Ascending aorta (tissue), 2 donors: ENCODE data around the gene GNG8. TPM values are rescaled to one million over a fixed set of nuclear protein-coding genes. Genes with fewer than 3 reads are reported as not detected.
A peak's percentile ranks its signal among the peaks of the same experiment; 100 is the strongest.

Experiments used
- DNase-seq, 2 donors: peaks; one replicate each; pipeline ENCODE4 v3.0.0-alpha.2; 2019; ENCODE audit warnings: low spot score in 2 of 2
- H3K27ac ChIP-seq, 2 donors: fragments of 200-600 bp; sonication (generic); one replicate each; pipeline ENCODE4 v1.5.1; 2016 to 2017; ENCODE audit warnings: mild to moderate bottlenecking in 1 of 2
- H3K27me3 ChIP-seq: fragments of 200-600 bp; sonication (generic); one replicate; pipeline ENCODE4 v1.5.1; 2017
- H3K36me3 ChIP-seq, 2 donors: fragments of 200-600 bp; sonication (generic); one replicate each; pipeline ENCODE4 v1.5.1; 2016
- H3K4me1 ChIP-seq, 2 donors: fragments of 200-600 bp; sonication (generic); one replicate each; pipeline ENCODE4 v1.5.1; 2016 to 2017; ENCODE audit warnings: mild to moderate bottlenecking in 1 of 2
- H3K4me3 ChIP-seq, 2 donors: fragments of 200-600 bp; sonication (generic); one replicate each; pipeline ENCODE4 v1.5.1; 2016 to 2017; ENCODE audit warnings: mild to moderate bottlenecking in 1 of 2
- H3K9me3 ChIP-seq, 2 donors: fragments of 200-600 bp; sonication (generic); one replicate each; pipeline ENCODE4 v1.5.1; 2016
- intact Hi-C: fragments of 100-400 bp; cut with DNase I; formaldehyde crosslinking; loops from one replicate; pipeline ENCODE4 v1.15.1; 2023
- total RNA-seq: library from RNA; depleted of rRNA; stranded (reverse); fragments of >200 nt; gene quantifications from one replicate; pipeline ENCODE4 v1.1.0, GENCODE V29; 2016
- TF ChIP-seq, protein P1 (sequence below), 3 experiments: fragments of 200-600 bp in 2 of 3; fragments of 450-650 bp in 1 of 3; sonication (generic) in 2 of 3; IDR thresholded peaks; one replicate each; pipeline ENCODE4 v1.5.1; 2016 to 2019; ENCODE audit warnings: antibody characterized with exemption in 3 of 3, mild to moderate bottlenecking in 1 of 3, moderate library complexity in 1 of 3

Gene GNG8
- total RNA-seq, 1 donor from 2014 or later, result not detected

DNA sequence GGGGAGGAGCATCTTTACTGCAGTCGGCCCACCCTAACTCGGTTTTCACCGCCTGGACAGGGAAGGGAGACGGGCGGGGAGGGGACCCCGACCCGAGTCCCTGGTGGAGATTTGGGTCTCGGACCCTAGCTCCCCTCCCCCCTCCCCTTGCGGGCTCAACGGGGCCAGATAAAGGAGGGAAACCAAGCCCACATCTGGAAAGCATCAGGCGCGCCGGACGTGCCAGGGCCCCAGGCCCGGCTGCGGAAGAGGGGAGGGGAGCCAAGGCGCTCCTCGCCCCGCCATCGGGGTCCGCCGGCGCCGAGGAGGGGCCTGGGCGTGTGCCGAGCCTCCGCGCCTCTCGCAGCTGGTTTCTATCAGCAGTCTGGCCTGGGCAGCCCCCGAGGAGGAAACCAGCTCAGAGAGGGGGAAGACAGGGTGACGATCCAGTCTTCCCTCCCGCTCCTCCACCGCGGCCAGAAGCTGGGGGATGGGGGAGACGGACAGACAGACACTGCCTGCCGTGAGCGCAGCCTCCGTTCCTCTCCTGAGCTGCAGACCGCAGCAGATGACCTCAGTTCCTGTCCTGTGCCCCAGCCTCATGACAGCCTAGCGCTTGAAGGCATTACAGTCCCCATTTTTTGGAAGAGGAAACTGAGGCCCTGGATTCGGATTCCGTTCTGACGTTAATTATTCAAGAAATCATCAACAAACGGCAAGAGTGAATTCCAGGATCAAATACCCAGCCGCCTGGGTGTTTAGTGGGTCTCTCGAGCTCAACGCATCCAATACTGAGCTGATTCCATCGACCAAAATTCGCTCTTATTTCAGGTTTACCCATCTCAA is 3.6 kb upstream of the GNG8 start:
- no peaks in the 10 kb centered on the region for H3K9me3 ChIP-seq
- peak; percentile 38 to 81 for DNase-seq
- no peaks in the 10 kb centered on the region for H3K36me3 ChIP-seq
- TF ChIP-seq, protein P1, sequence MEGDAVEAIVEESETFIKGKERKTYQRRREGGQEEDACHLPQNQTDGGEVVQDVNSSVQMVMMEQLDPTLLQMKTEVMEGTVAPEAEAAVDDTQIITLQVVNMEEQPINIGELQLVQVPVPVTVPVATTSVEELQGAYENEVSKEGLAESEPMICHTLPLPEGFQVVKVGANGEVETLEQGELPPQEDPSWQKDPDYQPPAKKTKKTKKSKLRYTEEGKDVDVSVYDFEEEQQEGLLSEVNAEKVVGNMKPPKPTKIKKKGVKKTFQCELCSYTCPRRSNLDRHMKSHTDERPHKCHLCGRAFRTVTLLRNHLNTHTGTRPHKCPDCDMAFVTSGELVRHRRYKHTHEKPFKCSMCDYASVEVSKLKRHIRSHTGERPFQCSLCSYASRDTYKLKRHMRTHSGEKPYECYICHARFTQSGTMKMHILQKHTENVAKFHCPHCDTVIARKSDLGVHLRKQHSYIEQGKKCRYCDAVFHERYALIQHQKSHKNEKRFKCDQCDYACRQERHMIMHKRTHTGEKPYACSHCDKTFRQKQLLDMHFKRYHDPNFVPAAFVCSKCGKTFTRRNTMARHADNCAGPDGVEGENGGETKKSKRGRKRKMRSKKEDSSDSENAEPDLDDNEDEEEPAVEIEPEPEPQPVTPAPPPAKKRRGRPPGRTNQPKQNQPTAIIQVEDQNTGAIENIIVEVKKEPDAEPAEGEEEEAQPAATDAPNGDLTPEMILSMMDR (IDR thresholded peaks at IDR 0.05), result no peak
- peak overlapping the region; percentile 53 to 85 for H3K4me3 ChIP-seq
- H3K27me3 ChIP-seq, result no peaks in the 10 kb centered on the region
- H3K4me1 ChIP-seq, result peaks cover 15 to 22% of the 10 kb centered on the region in 2 donors
- peak overlapping the region; percentile 86 to 99 for H3K27ac ChIP-seq
- intact Hi-C loops, result no loop called here

DNA sequence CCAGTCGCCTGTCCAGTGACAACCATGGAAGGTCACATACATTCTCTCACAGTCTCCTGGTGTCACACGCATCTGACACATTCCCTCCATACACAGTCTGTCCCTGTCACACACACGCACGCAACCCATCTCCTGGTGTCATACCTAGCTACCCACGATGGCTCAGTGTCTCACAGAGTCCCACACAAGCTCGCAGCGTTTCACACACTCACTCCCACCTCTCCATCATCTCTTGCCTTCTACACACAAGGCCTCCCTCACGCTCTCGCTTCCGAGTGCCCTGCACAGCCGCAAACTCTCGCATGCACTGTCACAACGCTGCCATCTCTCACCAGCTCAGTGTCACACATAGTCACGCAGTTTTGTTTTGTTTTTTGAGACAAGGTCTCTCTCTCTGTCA is 1.2 kb upstream of the GNG8 start:
- peaks cover 16 to 17% of the 10 kb centered on the region in 2 donors for H3K4me1 ChIP-seq
- TF ChIP-seq, protein P1 (IDR thresholded peaks at IDR 0.05), result no peak

DNA sequence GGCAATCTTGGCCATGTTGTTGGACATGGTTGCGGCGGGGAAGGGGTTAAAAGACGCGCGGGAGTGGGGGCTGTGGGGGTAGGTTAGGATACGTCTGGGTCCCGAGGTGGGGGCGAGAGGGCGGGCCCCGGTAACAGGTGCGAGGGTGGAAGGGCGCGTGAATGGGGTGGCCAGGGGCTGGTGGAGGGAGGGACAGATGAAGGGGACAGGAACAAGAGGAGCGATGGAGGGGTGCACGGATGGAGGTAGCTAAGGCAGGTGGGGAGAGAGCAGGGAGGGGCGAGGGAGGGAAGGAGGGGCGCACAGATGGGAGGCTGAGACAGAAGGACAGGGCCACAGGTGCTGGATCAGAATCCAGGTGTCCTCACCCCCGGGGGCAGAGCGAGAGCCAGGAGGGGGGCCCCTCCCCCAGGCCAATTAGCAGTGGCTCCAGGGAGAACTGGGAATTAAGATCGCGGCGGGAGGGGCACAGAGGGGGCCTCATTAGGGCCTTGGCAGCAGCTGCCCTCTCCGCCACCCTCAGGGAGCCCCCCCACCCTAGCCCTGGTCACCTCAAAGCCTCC is 1.3 kb downstream of the GNG8 start:
- H3K4me1 ChIP-seq, result peaks cover 17 to 21% of the 10 kb centered on the region in 2 donors
- intact Hi-C loops, result no loop called here
- no peaks in the 10 kb centered on the region for H3K27me3 ChIP-seq

More for the DNA sequence above, 1.2 kb upstream of the GNG8 start:
- Histone ChIP-seq H3K36me3 (no peaks in the 10 kb centered on the region), H3K9me3 (no peaks in the 10 kb centered on the region), H3K27me3 (no peaks in the 10 kb centered on the region), H3K27ac (no peak overlapping the region), H3K4me3 (no peak overlapping the region)
- intact Hi-C loops, result no loop called here
- DNase-seq, result no peak

DNA sequence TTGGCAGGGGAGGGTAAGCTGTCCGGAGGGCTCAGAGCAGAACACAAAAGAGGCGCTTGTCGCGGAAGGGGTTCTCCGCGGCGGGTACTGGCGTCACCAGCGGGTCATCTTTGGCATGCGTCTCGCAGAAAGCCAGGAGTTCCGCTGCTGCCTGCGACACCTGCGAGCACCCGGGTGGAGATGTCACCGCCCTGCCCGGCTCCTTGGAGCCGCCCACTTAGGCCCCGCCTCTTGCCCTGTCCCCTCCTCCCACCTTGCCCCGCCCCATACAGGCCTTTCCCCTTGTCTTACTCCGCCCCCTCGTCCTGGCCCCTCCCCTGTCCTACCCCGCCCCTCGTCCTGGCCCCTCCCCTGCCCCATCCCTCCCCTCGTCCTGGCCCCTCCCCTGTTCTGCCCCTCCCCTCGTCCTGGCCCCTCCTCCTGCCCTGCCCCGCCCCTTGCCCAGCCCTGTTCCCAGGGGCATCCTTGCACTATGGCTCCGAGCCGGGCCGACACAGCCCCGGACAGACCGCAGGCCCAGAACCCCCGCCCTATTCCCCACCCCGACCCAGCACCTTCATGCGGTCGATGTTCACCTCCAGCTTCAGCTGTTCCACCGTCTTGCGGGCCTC is 1.9 kb downstream of the GNG8 start:
- Histone ChIP-seq H3K27me3 (no peaks in the 10 kb centered on the region), H3K36me3 (no peaks in the 10 kb centered on the region), H3K4me1 (peaks cover 13 to 21% of the 10 kb centered on the region in 2 donors), H3K9me3 (no peaks in the 10 kb centered on the region), H3K4me3 (peak overlapping the region; percentile 39 to 65), H3K27ac (peak overlapping the region; percentile 19 to 63)
- peak; percentile 49 to 91 for DNase-seq
- intact Hi-C loops, result no loop called here
- TF ChIP-seq, protein P1 (IDR thresholded peaks at IDR 0.05), result no peak

More for the DNA sequence above, 1.3 kb downstream of the GNG8 start:
- Histone ChIP-seq H3K4me3 (peak overlapping the region; percentile 39 to 65), H3K9me3 (no peaks in the 10 kb centered on the region), H3K36me3 (no peaks in the 10 kb centered on the region), H3K27ac (peak overlapping the region in 1 of 2 donors; percentile 12)
- no peak for DNase-seq
- TF ChIP-seq, protein P1 (IDR thresholded peaks at IDR 0.05), result no peak

DNA sequence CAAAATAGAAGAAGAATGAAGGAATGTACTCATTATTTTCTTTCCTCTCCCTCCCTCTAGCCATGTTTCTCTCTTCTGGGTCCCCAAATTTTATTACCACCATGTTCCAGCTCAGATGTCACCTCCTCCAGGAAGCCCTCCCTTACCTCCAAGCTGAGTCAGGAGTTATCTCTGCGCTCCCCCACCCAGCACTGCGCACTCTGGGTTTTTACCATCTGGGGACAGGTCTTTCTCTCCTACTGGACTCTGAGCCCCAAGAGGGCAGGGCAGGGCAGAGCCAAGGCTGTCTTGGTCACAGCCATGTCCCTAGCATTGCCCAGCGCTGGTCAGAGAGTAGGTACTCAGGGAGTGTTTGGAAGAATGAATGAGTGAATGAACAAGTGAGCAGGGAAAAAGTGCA is 2.9 kb downstream of the GNG8 start:
- Histone ChIP-seq H3K36me3 (no peaks in the 10 kb centered on the region), H3K27me3 (no peaks in the 10 kb centered on the region), H3K27ac (peak overlapping the region; percentile 19 to 63), H3K4me1 (peaks cover 13 to 22% of the 10 kb centered on the region in 2 donors), H3K4me3 (no peak overlapping the region), H3K9me3 (no peaks in the 10 kb centered on the region)
- TF ChIP-seq, protein P1 (IDR thresholded peaks at IDR 0.05), result no peak
- DNase-seq, result no peak
- intact Hi-C loops, result no loop called here
